ENCODE results near the gene VPS13C.

VPS13C gene

DNA sequence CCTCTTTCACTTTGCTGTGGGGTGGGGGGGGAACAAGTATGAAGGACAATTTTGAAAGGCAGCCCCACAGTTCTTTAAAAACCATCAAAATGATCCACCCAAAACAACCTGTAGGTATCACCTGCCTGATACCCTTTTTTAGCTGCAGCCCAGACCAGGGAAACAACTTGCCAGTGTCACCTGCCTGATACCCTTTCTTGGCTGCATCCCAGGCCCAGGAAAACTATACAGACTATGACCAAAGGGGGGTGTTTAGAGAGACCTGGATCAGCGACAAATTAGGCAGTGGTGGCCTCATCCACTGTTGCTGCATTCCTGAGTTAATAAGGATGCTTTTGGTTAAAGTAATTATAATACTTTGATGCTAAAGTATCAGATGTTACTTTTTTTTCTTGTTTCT, 122.0 kb downstream of the VPS13C start:
- H3K79me2 ChIP-seq (ENCODE audit: control insufficient read depth, insufficient read depth, low read length), result no peaks in the 10 kb centered on the region
- H3K23ac ChIP-seq (ENCODE audit: low read length), result no peak overlapping the region
- no peak overlapping the region for H3K56ac ChIP-seq (ENCODE audit: low read length)
- no peak overlapping the region for H2BK15ac ChIP-seq (replicated peaks; ENCODE audit: low read depth)
- no peak overlapping the region for H4K5ac ChIP-seq (ENCODE audit: low read length)
- H3K4me1 ChIP-seq (ENCODE audit: control insufficient read depth, low read depth, low read length), result no peaks in the 10 kb centered on the region
- H3K9ac ChIP-seq (ENCODE audit: low read length), result no peak overlapping the region
- no peak overlapping the region for H4K8ac ChIP-seq (ENCODE audit: low read depth, low read length)
- no peak overlapping the region for H3K4me2 ChIP-seq (ENCODE audit: low read length)
- no peaks in the 10 kb centered on the region for H3K27me3 ChIP-seq (ENCODE audit: insufficient read depth, low read length, poor library complexity)
- H3K27ac ChIP-seq (ENCODE audit: low read depth, low read length), result no peak overlapping the region
- WGBS (ENCODE audit: extremely low coverage, insufficient coverage, low lambda C conversion rate), result no CpG with 5 or more reads among the region's 1 CpG
- no peak overlapping the region for H3K18ac ChIP-seq (ENCODE audit: low read length)
- no peak overlapping the region for H2BK5ac ChIP-seq (ENCODE audit: low read length)
- no peak overlapping the region for H2BK120ac ChIP-seq (ENCODE audit: low read depth, low read length)
- H3K4ac ChIP-seq (ENCODE audit: low read depth, low read length), result no peak overlapping the region
- no peak overlapping the region for H2AK5ac ChIP-seq (ENCODE audit: low read length)
- H3K4me3 ChIP-seq (ENCODE audit: low read length), result no peak overlapping the region
- DNase-seq, result no peak
- H3K36me3 ChIP-seq (ENCODE audit: control insufficient read depth, insufficient read depth, low read length), result no peaks in the 10 kb centered on the region
- H3K79me1 ChIP-seq (ENCODE audit: low read length), result no peaks in the 10 kb centered on the region

DNA sequence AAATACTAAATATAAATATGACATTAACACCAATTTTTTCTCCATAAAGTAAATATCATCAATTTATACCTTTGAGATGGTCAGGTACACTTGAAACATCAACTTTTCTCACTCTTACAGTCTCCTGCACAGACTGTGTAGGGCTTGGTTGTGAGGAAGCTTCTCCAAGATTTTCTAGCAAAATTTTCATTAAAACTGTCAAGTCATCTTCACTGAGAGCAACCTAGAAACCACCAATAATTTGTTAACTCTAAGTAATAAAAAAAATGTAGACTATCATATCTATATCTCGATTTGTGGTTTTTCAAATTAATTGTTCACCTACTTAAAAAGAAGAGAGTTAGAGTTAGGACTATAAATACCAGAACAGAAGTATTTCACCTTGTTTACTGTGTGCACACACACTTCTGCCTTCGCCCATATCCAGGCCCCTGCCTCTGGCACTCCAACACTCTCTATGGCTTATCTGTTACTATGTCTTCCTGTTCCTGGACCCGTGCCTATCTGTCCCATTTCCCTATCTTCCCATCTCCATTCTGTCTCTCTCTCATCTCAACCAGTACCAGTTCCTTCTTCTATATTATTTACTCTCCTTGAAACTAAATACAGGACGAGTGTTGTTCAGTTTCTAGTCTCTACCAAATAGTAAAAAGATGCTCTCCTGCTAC, 123.6 kb downstream of the VPS13C start:
- no peak overlapping the region for H3K4me3 ChIP-seq (ENCODE audit: low read length)
- no peak overlapping the region for H3K23ac ChIP-seq (ENCODE audit: low read length)
- H3K4me2 ChIP-seq (ENCODE audit: low read length), result no peak overlapping the region
- H3K4ac ChIP-seq (ENCODE audit: low read depth, low read length), result no peak overlapping the region
- no peak overlapping the region for H3K18ac ChIP-seq (ENCODE audit: low read length)
- WGBS (ENCODE audit: extremely low coverage, insufficient coverage, low lambda C conversion rate), result no CpG with 5 or more reads among the region's 4 CpGs
- no peak overlapping the region for H2BK15ac ChIP-seq (replicated peaks; ENCODE audit: low read depth)
- H4K8ac ChIP-seq (ENCODE audit: low read depth, low read length), result no peak overlapping the region
- H2BK120ac ChIP-seq (ENCODE audit: low read depth, low read length), result no peak overlapping the region
- no peaks in the 10 kb centered on the region for H3K79me1 ChIP-seq (ENCODE audit: low read length)
- H3K56ac ChIP-seq (ENCODE audit: low read length), result no peak overlapping the region
- H2AK5ac ChIP-seq (ENCODE audit: low read length), result no peak overlapping the region
- no peak overlapping the region for H3K27ac ChIP-seq (ENCODE audit: low read depth, low read length)
- H3K79me2 ChIP-seq (ENCODE audit: control insufficient read depth, insufficient read depth, low read length), result no peaks in the 10 kb centered on the region
- H2BK5ac ChIP-seq (ENCODE audit: low read length), result no peak overlapping the region
- no peak for DNase-seq
- H3K4me1 ChIP-seq (ENCODE audit: control insufficient read depth, low read depth, low read length), result no peaks in the 10 kb centered on the region
- no peaks in the 10 kb centered on the region for H3K36me3 ChIP-seq (ENCODE audit: control insufficient read depth, insufficient read depth, low read length)
- H4K5ac ChIP-seq (ENCODE audit: low read length), result no peak overlapping the region
- no peak overlapping the region for H3K9ac ChIP-seq (ENCODE audit: low read length)
- H3K27me3 ChIP-seq (ENCODE audit: insufficient read depth, low read length, poor library complexity), result no peaks in the 10 kb centered on the region

DNA sequence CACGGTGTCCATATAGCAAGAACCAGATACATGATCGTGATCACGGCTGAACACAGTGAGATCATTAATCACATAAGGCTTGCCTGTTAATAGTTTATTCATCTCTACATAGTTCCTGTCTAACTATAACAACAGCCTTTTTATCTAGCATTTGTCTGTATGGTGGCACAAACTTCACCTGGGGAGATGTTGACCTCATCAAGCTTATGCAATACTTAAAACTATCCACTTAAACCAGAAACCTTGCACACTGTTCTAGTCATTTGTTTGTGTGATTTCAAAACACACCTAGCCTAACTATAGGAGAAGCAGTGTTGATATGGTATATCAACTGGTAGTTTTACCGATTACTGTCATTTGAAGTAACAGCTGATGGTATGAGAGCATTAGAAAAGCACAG, 124.8 kb downstream of the VPS13C start:
- Histone ChIP-seq H3K4me1 (ENCODE audit: control insufficient read depth, low read depth, low read length) (no peaks in the 10 kb centered on the region), H2BK120ac (ENCODE audit: low read depth, low read length) (no peak overlapping the region), H2BK15ac (replicated peaks; ENCODE audit: low read depth) (no peak overlapping the region), H3K79me1 (ENCODE audit: low read length) (no peaks in the 10 kb centered on the region), H3K9ac (ENCODE audit: low read length) (no peak overlapping the region), H2AK5ac (ENCODE audit: low read length) (no peak overlapping the region), H2BK5ac (ENCODE audit: low read length) (no peak overlapping the region), H3K36me3 (ENCODE audit: control insufficient read depth, insufficient read depth, low read length) (no peaks in the 10 kb centered on the region), H3K4me2 (ENCODE audit: low read length) (no peak overlapping the region), H4K8ac (ENCODE audit: low read depth, low read length) (no peak overlapping the region), H3K18ac (ENCODE audit: low read length) (no peak overlapping the region), H4K5ac (ENCODE audit: low read length) (no peak overlapping the region), H3K79me2 (ENCODE audit: control insufficient read depth, insufficient read depth, low read length) (no peaks in the 10 kb centered on the region), H3K23ac (ENCODE audit: low read length) (no peak overlapping the region), H3K56ac (ENCODE audit: low read length) (no peak overlapping the region), H3K4ac (ENCODE audit: low read depth, low read length) (no peak overlapping the region), H3K4me3 (ENCODE audit: low read length) (no peak overlapping the region), H3K27ac (ENCODE audit: low read depth, low read length) (no peak overlapping the region), H3K27me3 (ENCODE audit: insufficient read depth, low read length, poor library complexity) (no peaks in the 10 kb centered on the region)
- no CpG with 5 or more reads among the region's 4 CpGs for WGBS (ENCODE audit: extremely low coverage, insufficient coverage, low lambda C conversion rate)
- no peak for DNase-seq

DNA sequence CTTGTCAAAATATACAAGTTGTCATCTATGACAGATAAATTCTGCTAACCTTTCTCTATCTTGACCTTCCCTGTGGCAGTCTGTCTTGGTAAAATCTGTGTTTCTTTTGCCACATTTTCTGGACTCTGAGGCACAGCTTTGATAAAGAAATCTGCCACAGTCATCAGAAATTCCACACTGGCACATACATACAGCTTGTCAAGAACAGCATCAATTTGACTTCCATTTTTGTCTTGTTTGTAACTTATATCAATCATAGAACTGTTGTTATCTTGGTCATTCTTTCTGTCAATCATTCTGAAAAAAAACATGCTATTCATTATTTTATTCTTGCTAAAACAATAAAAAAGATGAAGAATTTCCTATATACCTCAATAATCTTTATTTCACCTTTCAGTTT, 130.8 kb downstream of the VPS13C start:
- no peak overlapping the region for H4K8ac ChIP-seq (ENCODE audit: low read depth, low read length)
- H3K79me2 ChIP-seq (ENCODE audit: control insufficient read depth, insufficient read depth, low read length), result no peaks in the 10 kb centered on the region
- H2BK15ac ChIP-seq (replicated peaks; ENCODE audit: low read depth), result no peak overlapping the region
- H3K4ac ChIP-seq (ENCODE audit: low read depth, low read length), result no peak overlapping the region
- H3K4me3 ChIP-seq (ENCODE audit: low read length), result no peak overlapping the region
- no peak overlapping the region for H3K18ac ChIP-seq (ENCODE audit: low read length)
- no peak overlapping the region for H3K23ac ChIP-seq (ENCODE audit: low read length)
- H3K4me1 ChIP-seq (ENCODE audit: control insufficient read depth, low read depth, low read length), result no peaks in the 10 kb centered on the region
- H2BK120ac ChIP-seq (ENCODE audit: low read depth, low read length), result no peak overlapping the region
- no peaks in the 10 kb centered on the region for H3K36me3 ChIP-seq (ENCODE audit: control insufficient read depth, insufficient read depth, low read length)
- no peaks in the 10 kb centered on the region for H3K27me3 ChIP-seq (ENCODE audit: insufficient read depth, low read length, poor library complexity)
- no peak for DNase-seq
- no peak overlapping the region for H4K5ac ChIP-seq (ENCODE audit: low read length)
- no peak overlapping the region for H3K9ac ChIP-seq (ENCODE audit: low read length)
- H3K27ac ChIP-seq (ENCODE audit: low read depth, low read length), result no peak overlapping the region
- H2AK5ac ChIP-seq (ENCODE audit: low read length), result no peak overlapping the region
- no peak overlapping the region for H3K56ac ChIP-seq (ENCODE audit: low read length)
- no peak overlapping the region for H2BK5ac ChIP-seq (ENCODE audit: low read length)
- no peaks in the 10 kb centered on the region for H3K79me1 ChIP-seq (ENCODE audit: low read length)
- H3K4me2 ChIP-seq (ENCODE audit: low read length), result no peak overlapping the region

DNA sequence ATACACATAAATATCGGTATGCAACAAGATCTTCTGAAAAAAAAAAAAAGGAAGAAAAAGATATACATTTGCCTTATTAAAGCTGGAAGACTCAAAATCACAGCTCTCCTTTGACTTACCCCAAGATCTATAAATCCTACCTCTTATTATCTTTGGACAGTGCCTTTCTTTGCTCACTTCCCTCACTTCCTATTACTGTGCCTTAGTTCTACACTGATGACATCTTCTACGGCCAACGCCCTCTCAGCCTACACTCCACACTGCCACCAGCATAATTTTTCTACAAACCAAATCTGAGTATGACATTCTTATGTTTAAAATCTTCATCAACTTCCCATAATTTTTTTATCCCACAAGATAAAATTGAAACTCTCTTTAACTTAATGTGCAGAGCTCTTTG, 137.1 kb downstream of the VPS13C start:
- no peaks in the 10 kb centered on the region for H3K4me1 ChIP-seq (ENCODE audit: control insufficient read depth, low read depth, low read length)
- DNase-seq, result no peak
- no peak overlapping the region for H2BK15ac ChIP-seq (replicated peaks; ENCODE audit: low read depth)
- no peak overlapping the region for H3K27ac ChIP-seq (ENCODE audit: low read depth, low read length)
- no peaks in the 10 kb centered on the region for H3K27me3 ChIP-seq (ENCODE audit: insufficient read depth, low read length, poor library complexity)
- H3K9ac ChIP-seq (ENCODE audit: low read length), result no peak overlapping the region
- H3K4me2 ChIP-seq (ENCODE audit: low read length), result no peak overlapping the region
- H2AK5ac ChIP-seq (ENCODE audit: low read length), result no peak overlapping the region
- H3K79me1 ChIP-seq (ENCODE audit: low read length), result no peaks in the 10 kb centered on the region
- H3K79me2 ChIP-seq (ENCODE audit: control insufficient read depth, insufficient read depth, low read length), result no peaks in the 10 kb centered on the region
- no peak overlapping the region for H2BK120ac ChIP-seq (ENCODE audit: low read depth, low read length)
- no peak overlapping the region for H2BK5ac ChIP-seq (ENCODE audit: low read length)
- no peak overlapping the region for H3K23ac ChIP-seq (ENCODE audit: low read length)
- no peak overlapping the region for H3K4me3 ChIP-seq (ENCODE audit: low read length)
- no peak overlapping the region for H3K56ac ChIP-seq (ENCODE audit: low read length)
- WGBS (ENCODE audit: extremely low coverage, insufficient coverage, low lambda C conversion rate), result no CpG with 5 or more reads among the region's 3 CpGs
- H4K8ac ChIP-seq (ENCODE audit: low read depth, low read length), result no peak overlapping the region
- no peak overlapping the region for H4K5ac ChIP-seq (ENCODE audit: low read length)
- H3K4ac ChIP-seq (ENCODE audit: low read depth, low read length), result no peak overlapping the region
- no peaks in the 10 kb centered on the region for H3K36me3 ChIP-seq (ENCODE audit: control insufficient read depth, insufficient read depth, low read length)
- no peak overlapping the region for H3K18ac ChIP-seq (ENCODE audit: low read length)

DNA sequence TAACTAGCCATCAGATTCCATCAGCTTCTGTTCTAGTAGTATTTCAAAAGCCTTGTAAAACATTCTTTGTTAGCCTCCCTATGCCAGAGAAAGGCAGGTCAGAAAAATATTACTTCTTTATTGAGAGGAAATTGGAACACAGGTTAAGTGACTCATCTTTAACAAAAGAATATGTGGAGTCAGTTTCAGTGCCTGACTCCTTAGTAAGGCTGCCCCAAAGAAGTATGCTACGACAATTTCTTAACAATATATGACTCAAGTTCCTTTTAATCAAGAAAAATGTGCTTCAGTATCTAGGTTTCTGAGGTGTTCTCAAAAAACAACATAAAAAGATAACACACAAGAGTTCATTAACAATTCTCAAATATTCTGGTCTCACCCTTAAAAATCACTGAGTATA, 139.2 kb downstream of the VPS13C start:
- DNase-seq, result no peak
- Histone ChIP-seq H3K36me3 (ENCODE audit: control insufficient read depth, insufficient read depth, low read length) (no peaks in the 10 kb centered on the region), H3K27me3 (ENCODE audit: insufficient read depth, low read length, poor library complexity) (no peaks in the 10 kb centered on the region), H3K18ac (ENCODE audit: low read length) (no peak overlapping the region), H3K56ac (ENCODE audit: low read length) (no peak overlapping the region), H2AK5ac (ENCODE audit: low read length) (no peak overlapping the region), H3K79me1 (ENCODE audit: low read length) (no peaks in the 10 kb centered on the region), H3K4me3 (ENCODE audit: low read length) (no peak overlapping the region), H3K4me2 (ENCODE audit: low read length) (no peak overlapping the region), H3K79me2 (ENCODE audit: control insufficient read depth, insufficient read depth, low read length) (no peaks in the 10 kb centered on the region), H3K9ac (ENCODE audit: low read length) (no peak overlapping the region), H3K4me1 (ENCODE audit: control insufficient read depth, low read depth, low read length) (no peaks in the 10 kb centered on the region), H3K23ac (ENCODE audit: low read length) (no peak overlapping the region), H4K5ac (ENCODE audit: low read length) (no peak overlapping the region), H2BK120ac (ENCODE audit: low read depth, low read length) (no peak overlapping the region), H2BK15ac (replicated peaks; ENCODE audit: low read depth) (no peak overlapping the region), H3K27ac (ENCODE audit: low read depth, low read length) (no peak overlapping the region), H3K4ac (ENCODE audit: low read depth, low read length) (no peak overlapping the region), H4K8ac (ENCODE audit: low read depth, low read length) (no peak overlapping the region), H2BK5ac (ENCODE audit: low read length) (no peak overlapping the region)
- WGBS (ENCODE audit: extremely low coverage, insufficient coverage, low lambda C conversion rate), result no CpG with 5 or more reads among the region's 1 CpG
